ENCODE results near the gene YPEL1. TPM values are rescaled to one million over a fixed set of nuclear protein-coding genes. Genes with fewer than 3 reads are reported as not detected.
"Not testable (repeated sequence)": the region's sequence is repeated elsewhere in the genome, so short reads cannot be mapped to it uniquely, and the experiment has no call there.

Gene YPEL1
- total RNA-seq, 1 donor from 2014 or later = 7.9 TPM

GRCh38 chr22:21686634-21687393, 48.8 kb downstream of the YPEL1 start:
- intact Hi-C loops (cut with micrococcal nuclease) = no loop called here

DNA sequence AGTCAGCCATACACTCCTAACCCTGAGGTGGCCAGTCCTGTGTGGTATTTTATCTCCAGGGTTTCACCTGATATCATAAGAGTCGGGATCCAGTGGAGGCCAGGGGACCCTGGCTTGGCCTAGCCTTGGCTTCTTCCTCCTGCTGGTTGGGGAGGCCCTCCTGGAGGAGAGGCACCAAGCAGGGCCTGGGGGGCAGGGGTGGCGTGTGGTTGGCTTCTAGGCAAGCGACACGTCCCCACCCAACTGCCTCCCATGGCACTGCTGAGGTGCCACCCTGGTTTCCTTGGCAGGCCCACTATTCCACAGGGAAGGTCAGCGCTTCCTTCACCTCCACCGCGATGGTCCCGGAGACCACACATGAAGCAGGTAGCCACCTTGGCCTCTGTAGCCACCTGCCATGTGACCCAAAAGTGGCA, 49.4 kb downstream of the YPEL1 start:
- intact Hi-C loops (cut with micrococcal nuclease) = no loop called here

DNA sequence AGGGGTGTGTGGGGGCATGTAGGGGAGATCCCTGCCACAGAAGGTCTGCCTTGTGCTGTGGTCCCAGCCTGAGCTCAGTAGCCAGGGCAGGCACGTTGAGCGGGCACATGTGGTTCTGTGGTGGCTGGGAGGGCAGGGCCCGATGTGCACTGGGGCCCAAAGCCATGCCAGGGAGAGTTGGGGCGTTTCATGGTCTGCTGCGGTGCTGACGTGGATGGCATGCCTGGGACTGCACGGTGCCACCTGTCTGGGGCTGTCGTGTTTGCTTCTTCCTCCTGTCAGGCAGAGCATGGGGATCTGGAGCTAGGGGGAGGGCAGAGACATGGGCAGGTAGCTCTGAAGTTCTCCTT, 50.5 kb downstream of the YPEL1 start:
- intact Hi-C loops (cut with micrococcal nuclease) = no loop called here

GRCh38 chr22:21684492-21685163, 51.0 kb downstream of the YPEL1 start:
- intact Hi-C loops (cut with micrococcal nuclease) = no loop called here

DNA sequence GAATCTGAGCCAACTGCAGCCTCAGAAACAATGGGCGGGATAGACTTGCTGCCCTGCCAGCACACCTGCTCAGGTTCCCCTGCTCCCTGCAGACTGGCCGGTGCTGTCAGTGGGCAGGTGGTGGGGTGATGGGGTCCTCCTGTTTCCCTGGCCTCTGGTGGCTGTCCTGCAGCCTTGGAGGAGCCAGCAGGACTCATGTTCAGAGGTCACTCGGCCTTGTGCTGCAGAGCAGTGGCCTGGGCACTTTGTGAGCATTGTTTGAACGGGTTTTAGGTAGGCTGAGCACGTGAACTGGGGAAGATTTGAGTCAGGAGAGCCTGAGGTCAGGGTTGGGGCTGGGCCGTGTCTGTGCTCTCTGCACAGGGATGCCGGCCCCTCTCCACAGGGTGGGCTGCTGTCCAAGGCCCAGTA, 52.2 kb downstream of the YPEL1 start:
- intact Hi-C loops (cut with micrococcal nuclease) = no loop called here

DNA sequence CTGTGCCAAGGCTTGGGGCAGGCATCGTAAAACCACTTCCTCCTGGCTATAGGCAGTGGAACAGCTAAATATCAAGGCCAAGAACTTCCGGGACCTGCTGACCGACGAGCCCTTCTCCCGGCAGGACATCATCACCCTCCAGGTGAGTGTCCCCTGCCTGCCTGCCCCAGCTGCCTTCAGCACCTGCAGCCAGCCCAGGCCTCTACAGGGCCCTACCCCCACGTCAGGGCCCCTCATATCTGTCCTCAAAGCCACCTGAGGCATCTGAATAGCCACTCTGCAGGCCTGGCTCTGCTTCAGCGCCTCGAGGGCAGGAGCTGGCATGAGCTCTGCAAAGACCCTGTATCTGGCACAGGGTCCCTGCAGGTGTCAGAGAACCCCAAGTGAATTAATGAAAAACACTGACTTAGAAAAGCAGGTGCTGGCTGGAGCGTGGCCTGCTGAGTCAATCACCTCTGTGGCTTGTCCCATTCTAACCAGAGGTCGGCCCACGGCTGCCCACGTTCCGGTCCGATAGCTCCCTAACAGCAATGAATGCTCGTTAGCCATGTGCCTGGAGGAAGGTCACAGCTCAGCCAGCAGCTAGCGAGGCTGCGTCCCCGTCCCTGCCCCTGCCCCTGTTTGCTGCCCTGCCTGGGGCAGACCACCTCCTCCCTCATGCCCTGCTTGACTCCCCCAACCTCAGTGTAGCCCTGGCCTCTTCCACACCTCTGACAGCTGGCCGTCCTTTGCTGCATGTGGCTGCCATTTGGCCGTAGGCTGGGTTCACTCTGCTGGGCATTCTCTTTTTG, 53.0 kb downstream of the YPEL1 start:
- intact Hi-C loops (cut with micrococcal nuclease) = no loop called here

DNA sequence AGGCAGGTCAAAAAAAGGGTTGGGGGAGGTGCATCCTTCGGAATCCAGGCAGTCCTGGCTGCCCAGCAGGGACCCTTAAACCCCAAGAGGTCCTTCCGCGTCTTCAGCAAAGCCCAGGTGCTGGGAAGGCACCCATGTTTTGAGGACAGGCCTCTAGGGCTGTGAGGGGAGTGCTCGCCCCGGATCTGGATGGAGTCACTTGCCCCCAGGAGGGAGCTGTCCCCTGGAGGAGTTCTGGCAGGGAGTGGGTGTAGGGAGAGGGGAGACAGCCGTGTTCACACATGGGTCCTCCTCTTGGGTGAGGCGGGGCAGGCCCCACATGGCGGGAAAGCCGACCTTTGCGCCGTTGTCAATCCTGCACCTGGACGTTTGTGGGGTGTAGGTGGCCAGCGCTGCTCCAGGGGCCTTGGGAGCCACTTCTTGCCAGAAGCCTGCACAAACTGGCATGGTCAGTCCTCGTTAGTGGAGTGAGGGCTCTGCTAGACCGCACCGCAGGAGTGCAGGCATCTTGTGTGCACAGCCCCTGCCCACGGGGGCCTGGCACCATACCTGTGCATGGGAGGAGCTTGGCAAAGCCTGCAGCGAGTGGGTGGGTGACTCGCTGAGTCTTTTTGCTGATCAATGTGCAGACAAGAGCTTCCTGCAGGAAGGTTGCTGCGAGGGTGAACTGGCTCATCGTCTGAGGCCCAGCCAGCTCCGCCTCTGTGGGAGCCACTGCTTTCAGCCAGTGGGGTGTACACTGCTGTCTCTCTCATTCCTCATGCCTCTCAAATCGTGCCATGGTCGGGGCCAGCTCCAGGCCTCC, 53.8 kb downstream of the YPEL1 start:
- intact Hi-C loops (cut with micrococcal nuclease) = no loop called here

DNA sequence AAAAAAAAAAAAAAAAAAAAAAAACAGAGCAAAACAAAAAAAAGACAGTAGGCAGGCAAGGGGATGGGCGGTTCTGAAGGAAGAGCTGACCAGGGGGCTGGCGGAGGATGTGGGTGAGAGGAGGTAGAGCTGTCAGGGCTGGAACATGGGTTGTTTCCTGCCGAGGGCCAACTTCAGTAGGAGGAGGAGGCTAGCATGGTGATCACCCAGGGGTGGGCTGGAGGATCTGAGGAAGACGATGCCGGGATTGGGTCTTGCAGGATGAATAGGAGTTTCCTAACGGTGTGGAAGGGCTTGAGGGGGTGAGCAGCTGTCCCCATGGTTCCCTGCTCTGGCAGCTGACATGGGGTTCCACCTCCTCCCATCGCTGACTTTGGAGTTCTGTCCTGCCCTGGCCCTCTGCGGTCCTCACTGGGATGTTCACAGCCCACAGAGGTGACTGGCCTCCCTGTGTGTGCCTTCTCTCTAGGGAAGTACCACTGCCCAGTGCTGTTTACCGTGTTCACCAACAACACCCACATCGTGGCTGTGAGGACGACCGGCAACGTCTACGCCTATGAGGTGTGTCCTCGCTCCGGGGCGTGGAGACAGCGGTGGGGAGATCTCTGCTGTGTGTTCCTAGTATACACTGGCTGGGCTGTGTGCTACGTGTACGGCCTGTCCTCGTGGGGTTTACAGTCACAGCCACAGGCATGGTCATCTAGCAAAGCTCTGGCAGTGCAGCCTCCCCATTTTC, 54.6 kb downstream of the YPEL1 start:
- intact Hi-C loops (cut with micrococcal nuclease) = no loop called here

DNA sequence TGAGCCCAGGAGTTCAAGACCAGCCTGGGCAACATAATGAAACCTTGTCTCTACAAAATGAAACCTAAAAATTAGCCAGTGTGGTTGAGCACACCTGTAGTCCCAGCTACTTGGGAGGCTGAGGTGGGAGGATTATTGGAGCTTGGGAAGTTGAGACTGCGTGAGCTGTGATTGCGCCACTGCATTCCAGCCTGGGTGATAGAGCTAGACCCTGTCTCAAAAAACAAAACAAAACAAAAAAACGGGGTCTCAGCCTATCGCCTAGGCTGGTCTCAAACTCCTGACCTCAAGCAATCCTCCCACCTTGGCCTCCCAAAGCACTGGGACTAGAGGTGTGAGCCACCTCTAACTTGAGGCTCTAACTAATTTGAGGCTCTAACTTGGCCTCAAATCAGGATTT, 56.2 kb downstream of the YPEL1 start:
- intact Hi-C loops (cut with micrococcal nuclease) = no loop called here

DNA sequence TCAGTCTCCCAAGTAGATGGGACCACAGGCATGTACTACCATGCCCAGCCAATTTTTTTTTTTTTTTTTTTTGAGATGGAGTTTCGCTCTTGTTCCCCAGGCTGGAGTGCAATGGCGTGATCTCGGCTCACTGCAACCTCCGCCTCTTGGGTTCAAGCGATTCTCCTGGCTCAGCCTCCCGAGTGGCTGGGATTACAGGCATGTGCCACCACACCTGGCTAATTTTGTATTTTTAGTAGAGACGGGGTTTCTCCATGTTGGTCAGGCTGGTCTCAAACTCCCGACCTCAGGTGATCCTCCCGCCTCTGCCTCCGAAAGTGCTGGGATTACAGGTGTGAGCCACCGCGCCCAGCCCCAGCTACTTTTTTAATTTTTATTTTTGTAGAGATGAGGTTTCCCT, 56.8 kb downstream of the YPEL1 start:
- intact Hi-C loops (cut with micrococcal nuclease) = not testable (repeated sequence)

DNA sequence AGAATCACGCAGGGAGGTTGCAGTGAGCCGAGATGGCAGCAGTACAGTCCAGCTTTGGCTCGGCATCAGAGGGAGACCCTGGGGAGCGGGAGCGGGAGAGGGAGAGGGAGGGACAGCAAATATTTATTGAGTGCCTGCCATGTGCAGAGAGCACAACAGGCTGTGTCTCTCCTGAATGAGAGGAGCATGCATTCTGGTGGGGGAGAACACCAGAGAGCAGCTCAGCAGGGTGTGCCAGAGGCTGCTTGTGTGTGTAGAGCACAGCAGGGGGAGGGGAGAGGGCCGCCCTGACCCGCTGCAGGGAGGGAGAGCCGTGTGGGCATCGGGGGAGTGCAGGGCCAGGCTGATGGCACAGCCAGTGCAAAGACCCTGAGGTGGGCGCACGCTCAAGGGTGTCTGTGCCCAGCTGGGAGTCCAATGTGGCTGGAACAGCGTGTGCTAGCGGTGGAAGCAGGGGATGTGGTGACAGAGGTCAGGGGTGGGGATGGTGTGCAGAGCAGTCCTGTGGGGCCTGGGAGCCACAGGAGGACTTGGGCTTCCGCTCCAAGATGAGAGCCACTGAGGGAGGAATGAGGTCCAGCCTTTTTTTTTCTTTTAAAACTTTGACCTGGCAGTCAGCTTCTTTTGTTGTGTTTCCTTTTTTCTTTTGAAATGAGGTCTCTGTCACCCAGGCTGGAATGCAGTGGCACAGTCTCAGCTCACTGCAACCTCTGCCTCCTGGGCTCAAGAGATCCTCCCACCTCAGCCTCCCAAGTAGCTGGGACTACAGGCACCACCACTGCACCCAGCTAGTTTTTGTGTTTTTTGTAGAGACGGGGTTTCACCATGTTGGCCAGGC, 57.8 kb downstream of the YPEL1 start:
- intact Hi-C loops (cut with micrococcal nuclease) = no loop called here

DNA sequence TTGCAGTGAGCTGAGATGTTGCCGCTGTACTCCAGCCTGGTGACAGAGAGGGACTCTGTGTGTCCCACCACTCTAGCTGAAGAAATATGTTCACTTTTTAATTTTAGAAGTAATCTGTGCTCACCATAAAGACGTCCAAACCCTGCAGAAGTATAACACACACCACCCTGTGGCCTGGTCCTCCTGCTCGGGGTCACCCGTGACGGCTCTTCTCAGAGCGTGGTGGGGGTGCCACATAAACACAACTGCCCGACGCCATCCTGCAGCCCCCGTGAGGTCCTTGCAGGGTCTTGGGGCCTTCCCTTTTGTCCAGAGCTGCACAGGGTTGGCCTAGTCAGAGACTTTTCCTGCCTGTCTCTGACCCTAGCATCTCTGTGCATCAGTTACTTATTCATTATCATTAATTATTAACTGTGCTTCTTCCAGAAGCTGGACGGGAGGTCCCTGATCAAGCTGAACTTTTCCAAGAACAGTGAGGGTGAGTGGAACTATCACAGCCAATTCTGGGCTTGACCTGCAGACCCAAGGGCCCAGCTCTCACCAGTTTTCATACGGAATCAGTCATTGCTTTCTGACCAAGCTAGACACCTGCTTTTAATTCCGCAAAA, 60.9 kb downstream of the YPEL1 start:
- intact Hi-C loops (cut with micrococcal nuclease) = no loop called here

GRCh38 chr22:21673534-21674321, 61.9 kb downstream of the YPEL1 start:
- intact Hi-C loops (cut with micrococcal nuclease) = no loop called here

DNA sequence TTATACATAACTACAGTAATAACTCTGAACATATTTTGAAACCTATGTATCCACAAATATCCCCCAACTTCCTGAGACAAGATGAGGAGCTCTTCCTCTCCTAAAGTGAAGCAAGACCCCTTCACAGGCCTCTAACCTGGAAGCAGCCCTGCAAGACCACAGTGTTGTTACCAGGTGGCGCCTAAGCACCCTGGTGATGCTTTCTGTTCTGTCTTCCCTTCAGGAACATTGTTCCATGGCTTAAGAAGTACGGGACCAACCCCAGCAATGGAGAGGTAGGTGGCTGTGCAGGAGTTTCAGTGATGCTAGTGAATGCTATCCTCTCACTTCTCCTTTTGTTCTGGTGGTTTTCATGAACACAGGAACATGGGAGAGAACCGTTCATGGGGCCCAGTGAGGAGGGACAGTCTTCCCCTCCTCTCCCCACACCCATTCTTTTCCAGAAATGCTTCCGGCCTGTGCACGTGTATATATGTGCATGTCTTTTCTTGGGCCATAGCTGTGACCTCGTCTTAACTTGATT, 63.4 kb downstream of the YPEL1 start:
- intact Hi-C loops (cut with micrococcal nuclease) = no loop called here

DNA sequence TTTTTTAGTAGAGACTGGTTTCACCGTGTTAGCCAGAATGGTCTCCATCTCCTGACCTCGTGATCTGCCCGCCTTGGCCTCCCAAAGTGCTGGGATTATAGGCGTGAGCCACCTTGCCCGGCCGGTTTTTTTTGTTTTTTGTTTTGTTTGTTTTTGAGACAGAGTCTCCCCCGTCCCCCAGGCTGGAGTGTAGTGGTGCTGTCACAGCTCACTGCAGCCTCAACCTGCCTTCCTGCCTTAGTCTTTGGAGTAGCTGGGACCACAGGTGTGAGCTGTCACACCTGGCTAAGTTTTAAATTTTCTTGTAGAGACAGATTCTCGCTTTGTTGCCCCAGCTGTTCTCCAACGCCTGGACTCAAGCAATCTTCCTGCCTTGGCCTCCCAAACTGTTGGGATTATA, 66.6 kb downstream of the YPEL1 start:
- intact Hi-C loops (cut with micrococcal nuclease) = no loop called here

- intact Hi-C loops (cut with micrococcal nuclease) = loop anchor here (1.0 to 2.0 kb wide), 6 partner anchors 9 to 286 kb away; partner anchors contain the start of genes MAPK1, PPM1F, YDJC and YPEL1
Observed at GRCh38 chr22:21666786-21667185, 68.8 kb downstream of the YPEL1 start.

GRCh38 chr22:21665047-21665851, 70.3 kb downstream of the YPEL1 start:
- intact Hi-C loops (cut with micrococcal nuclease) = no loop called here
